Neuron (in vitro differentiated cells): ENCODE results near the gene RBM3.
"Not testable (repeated sequence)": the region's sequence is repeated elsewhere in the genome, so short reads cannot be mapped to it uniquely, and the experiment has no call there.

ENCODE experiments used
- H2AFZ ChIP-seq: one replicate; pipeline ENCODE4 v1.6.1; 2013; ENCODE audit warnings: low read depth, mild to moderate bottlenecking, inconsistent platforms, low read length, moderate library complexity
- H3K27me3 ChIP-seq: one replicate; pipeline ENCODE4 v1.6.1; 2013; ENCODE audit warnings: low read length; ENCODE audit not compliant: insufficient read depth
- H3K36me3 ChIP-seq: one replicate; pipeline ENCODE4 v1.6.1; 2013; ENCODE audit warnings: low read length; ENCODE audit not compliant: insufficient read depth
- H3K4me1 ChIP-seq: one replicate; pipeline ENCODE4 v1.6.1; 2013; ENCODE audit warnings: low read length; ENCODE audit not compliant: insufficient read depth
- H3K4me3 ChIP-seq: 2 replicates; pipeline ENCODE4 v1.5.1; 2013; ENCODE audit warnings: mild to moderate bottlenecking, low read length, moderate library complexity
- H3K9me3 ChIP-seq: one replicate; pipeline ENCODE4 v1.6.1; 2013; ENCODE audit warnings: low read length

RBM3 gene

GRCh38 chrX:48574270-48575266, at the start of gene RBM3:
Gene RBM3, plus strand, starts transcription at chrX:48574484. Its CDS starts 697 bp downstream, at chrX:48575181.
- peaks cover 22% of the 10 kb centered on the region for H3K36me3 ChIP-seq

GRCh38 chrX:48525853-48526252, 48.4 kb upstream of the RBM3 start:
- not testable (repeated sequence) for H2AFZ ChIP-seq, H3K27me3 ChIP-seq, H3K9me3 ChIP-seq, H3K4me1 ChIP-seq, H3K4me3 ChIP-seq
- H3K36me3 ChIP-seq: peaks cover 23% of the 10 kb centered on the region

More at GRCh38 chrX:48574270-48575266, at the start of gene RBM3:
- peak within 1 kb of the TSS; percentile 20 for H2AFZ ChIP-seq
- peak within 1 kb of the TSS; percentile 81 for H3K4me3 ChIP-seq
- H3K9me3 ChIP-seq: no peaks in the 10 kb centered on the region
- H3K27me3 ChIP-seq: no peaks in the 10 kb centered on the region
- H3K4me1 ChIP-seq: peaks cover 12% of the 10 kb centered on the region

- Histone ChIP-seq H3K9me3 (no peaks in the 10 kb centered on the region), H3K27me3 (no peaks in the 10 kb centered on the region), H3K36me3 (peaks cover 15% of the 10 kb centered on the region), H3K4me3 (no peak overlapping the region), H3K4me1 (no peaks in the 10 kb centered on the region), H2AFZ (no peak overlapping the region)
Observed at GRCh38 chrX:48530736-48531135, 43.5 kb upstream of the RBM3 start.

GRCh38 chrX:48531358-48531959, 42.8 kb upstream of the RBM3 start:
- Histone ChIP-seq H3K4me3 (no peak overlapping the region), H3K4me1 (no peaks in the 10 kb centered on the region), H2AFZ (no peak overlapping the region), H3K27me3 (no peaks in the 10 kb centered on the region), H3K36me3 (peaks cover 15% of the 10 kb centered on the region), H3K9me3 (no peaks in the 10 kb centered on the region)

GRCh38 chrX:48532161-48532560, 42.1 kb upstream of the RBM3 start:
- Histone ChIP-seq H2AFZ (no peak overlapping the region), H3K9me3 (no peaks in the 10 kb centered on the region), H3K27me3 (no peaks in the 10 kb centered on the region), H3K4me3 (no peak overlapping the region), H3K36me3 (peaks cover 12% of the 10 kb centered on the region), H3K4me1 (no peaks in the 10 kb centered on the region)

- Histone ChIP-seq H3K27me3 (no peaks in the 10 kb centered on the region), H3K4me1 (no peaks in the 10 kb centered on the region), H3K4me3 (no peak overlapping the region), H3K36me3 (peaks cover 7% of the 10 kb centered on the region), H2AFZ (no peak overlapping the region), H3K9me3 (no peaks in the 10 kb centered on the region)
Observed at GRCh38 chrX:48533165-48533564, 41.1 kb upstream of the RBM3 start.

- Histone ChIP-seq H3K27me3 (no peaks in the 10 kb centered on the region), H3K36me3 (peaks cover under 1% of the 10 kb centered on the region), H3K9me3 (no peaks in the 10 kb centered on the region), H3K4me3 (peak overlapping the region; percentile 80), H3K4me1 (peaks cover 2% of the 10 kb centered on the region), H2AFZ (peak overlapping the region; percentile 80)
Observed at GRCh38 chrX:48538641-48539344, 35.5 kb upstream of the RBM3 start.

GRCh38 chrX:48539345-48540027, 34.8 kb upstream of the RBM3 start, which contains the start of gene TBC1D25:
Gene TBC1D25, plus strand, starts transcription at chrX:48539714. Its CDS starts 84 bp downstream, at chrX:48539798.
- Histone ChIP-seq H2AFZ (peak within 1 kb of the TSS; percentile 80), H3K27me3 (no peaks in the 10 kb centered on the region), H3K4me1 (peaks cover 2% of the 10 kb centered on the region), H3K4me3 (peak within 1 kb of the TSS; percentile 80), H3K9me3 (no peaks in the 10 kb centered on the region), H3K36me3 (peaks cover 2% of the 10 kb centered on the region)

GRCh38 chrX:48540028-48540375, 34.3 kb upstream of the RBM3 start:
- H3K4me1 ChIP-seq: peaks cover 2% of the 10 kb centered on the region
- H3K4me3 ChIP-seq: peak overlapping the region; percentile 80
- no peaks in the 10 kb centered on the region for H3K27me3 ChIP-seq
- peak overlapping the region; percentile 80 for H2AFZ ChIP-seq
- H3K36me3 ChIP-seq: peaks cover 2% of the 10 kb centered on the region
- no peaks in the 10 kb centered on the region for H3K9me3 ChIP-seq

- Histone ChIP-seq H3K4me1 (peaks cover 2% of the 10 kb centered on the region), H3K36me3 (peaks cover 4% of the 10 kb centered on the region), H3K4me3 (peak overlapping the region; percentile 80), H3K27me3 (no peaks in the 10 kb centered on the region), H3K9me3 (no peaks in the 10 kb centered on the region), H2AFZ (no peak overlapping the region)
Observed at GRCh38 chrX:48540480-48540879, 33.8 kb upstream of the RBM3 start.

GRCh38 chrX:48541140-48541814, 33.0 kb upstream of the RBM3 start:
- H3K9me3 ChIP-seq: no peaks in the 10 kb centered on the region
- H3K27me3 ChIP-seq: no peaks in the 10 kb centered on the region
- peaks cover 2% of the 10 kb centered on the region for H3K4me1 ChIP-seq
- H3K36me3 ChIP-seq: peaks cover 4% of the 10 kb centered on the region
- no peak overlapping the region for H2AFZ ChIP-seq
- H3K4me3 ChIP-seq: no peak overlapping the region

GRCh38 chrX:48548871-48549270, 25.4 kb upstream of the RBM3 start:
- H3K4me3 ChIP-seq: no peak overlapping the region
- peaks cover 7% of the 10 kb centered on the region for H3K36me3 ChIP-seq
- H3K27me3 ChIP-seq: no peaks in the 10 kb centered on the region
- H2AFZ ChIP-seq: no peak overlapping the region
- H3K9me3 ChIP-seq: no peaks in the 10 kb centered on the region
- H3K4me1 ChIP-seq: no peaks in the 10 kb centered on the region
